ENCODE results near the gene RNU1-2. TPM values are rescaled to one million over a fixed set of nuclear protein-coding genes. Genes with fewer than 3 reads are reported as not detected.
A peak's percentile ranks its signal among the peaks of the same experiment; 100 is the strongest.

The RNU1-2 gene
- polyA plus RNA-seq, 3 donors = not detected

- Mint-ChIP-seq H3K4me1 (peaks cover 9% of the 10 kb centered on the region), H3K27me3 (ENCODE audit: low read depth in 3 of 3) (peaks cover 7 to 20% (median 9%) of the 10 kb centered on the region in 3 donors), H3K9me3 (peaks cover 0 to 2% (median 0%) of the 10 kb centered on the region in 7 donors), H3K4me3 (no peak overlapping the region), H3K27ac (no peak overlapping the region), H3K36me3 (peaks cover 0 to 2% of the 10 kb centered on the region in 2 donors)
- Histone ChIP-seq H3K4me2 (replicated peaks; ENCODE audit: extremely low read depth, low read length, poor library complexity, severe bottlenecking) (no peak overlapping the region), H3K9ac (ENCODE audit: insufficient read depth, low read length, poor library complexity, severe bottlenecking) (no peak overlapping the region), H4K20me1 (ENCODE audit: insufficient read depth, low read length) (no peaks in the 10 kb centered on the region), H3K9me3 (replicated peaks in 1 of 2; ENCODE audit: control insufficient read depth in 1 of 2, insufficient read depth in 1 of 2, low read length in 2 of 2) (no peaks in the 10 kb centered on the region), H3K27me3 (ENCODE audit: control insufficient read depth in 2 of 2, insufficient read depth in 2 of 2, low read length in 2 of 2) (no peaks in the 10 kb centered on the region), H2AFZ (ENCODE audit: insufficient read depth, low read depth, low read length, poor library complexity, severe bottlenecking) (no peak overlapping the region), H3K27ac (ENCODE audit: low read depth in 1 of 2, low read length in 2 of 2) (no peak overlapping the region), H3K79me2 (ENCODE audit: insufficient read depth, low read length) (no peaks in the 10 kb centered on the region), H3K36me3 (replicated peaks in 1 of 2; ENCODE audit: control insufficient read depth in 1 of 2, insufficient read depth in 2 of 2, low read length in 2 of 2) (no peaks in the 10 kb centered on the region), H3K4me3 (replicated peaks in 1 of 3; ENCODE audit: low read depth in 2 of 3, low read length in 3 of 3) (no peak overlapping the region), H3K4me1 (ENCODE audit: control insufficient read depth in 1 of 2, insufficient read depth in 2 of 2, low read length in 2 of 2) (peaks cover 4 to 6% of the 10 kb centered on the region in 2 donors)
- intact Hi-C loops (cut with micrococcal nuclease) = no loop called here
- no peak for TF ChIP-seq CTCF (IDR thresholded peaks at IDR 0.05)
- DNase-seq = no peak
- 93% methylated on average over 7 of the region's 10 CpGs for WGBS (ENCODE audit: insufficient coverage)
Measured at GRCh38 chr1:16920951-16921350, 25.2 kb downstream of the RNU1-2 start.

DNA sequence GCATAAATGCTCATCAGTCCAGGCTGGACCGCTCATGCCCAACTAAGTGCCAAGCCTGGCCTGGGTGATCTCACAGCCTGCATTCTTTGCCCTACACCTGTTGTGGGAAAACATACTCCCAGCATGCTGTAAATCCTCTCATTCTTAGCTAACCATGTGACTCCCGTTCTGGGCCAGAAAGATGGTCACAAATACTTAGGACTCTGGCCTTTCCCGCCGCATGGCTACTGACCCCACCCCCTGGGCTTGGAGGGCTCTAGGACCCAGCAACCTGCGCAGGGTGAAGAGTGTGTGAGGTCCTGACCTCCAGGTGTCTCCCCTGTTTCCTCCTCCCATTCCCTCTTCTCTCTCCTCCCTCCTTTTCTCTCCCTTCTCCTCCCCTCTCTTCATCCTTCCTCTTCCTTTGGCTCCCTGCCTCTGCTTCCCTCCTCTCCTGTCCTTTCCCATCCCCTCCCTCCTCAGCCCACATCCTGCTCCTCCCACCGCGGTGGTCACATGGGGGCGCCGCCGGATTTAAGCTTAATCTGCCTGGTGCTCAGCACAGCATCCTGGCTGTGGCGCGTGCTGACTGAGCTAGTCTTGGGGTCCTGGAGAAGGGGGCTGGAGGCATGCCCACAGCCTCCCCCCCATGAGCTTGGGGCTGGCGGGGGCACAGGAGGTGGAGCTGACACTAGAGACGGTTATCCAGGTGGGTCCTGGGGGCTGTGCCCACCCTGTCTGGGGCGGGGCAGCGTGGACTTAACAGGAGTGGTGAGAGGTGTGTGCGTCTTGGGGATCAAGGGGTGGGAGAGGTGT is 25.8 kb downstream of the RNU1-2 start, which contains the start of gene CROCC:
Gene CROCC (plus strand): TSS at position 541 of the 795 bp plus-strand sequence. CDS start 88 bp downstream, at position 629.
- no peaks in the 10 kb centered on the region for H3K9me3 ChIP-seq (replicated peaks in 1 of 2; ENCODE audit: control insufficient read depth in 1 of 2, insufficient read depth in 1 of 2, low read length in 2 of 2)
- Mint-ChIP-seq H3K4me1 (peaks cover 9% of the 10 kb centered on the region), H3K27me3 (ENCODE audit: low read depth in 3 of 3) (peaks cover 6 to 16% (median 9%) of the 10 kb centered on the region in 3 donors), H3K9me3 (no peaks in the 10 kb centered on the region), H3K4me3 (no peak within 1 kb of the TSS), H3K36me3 (peaks cover 0 to 2% of the 10 kb centered on the region in 2 donors), H3K27ac (peak within 1 kb of the TSS in 1 of 7 donors; percentile 25)
- TF ChIP-seq CTCF (IDR thresholded peaks at IDR 0.05) = no peak
- no peak for DNase-seq
- H3K4me1 ChIP-seq (ENCODE audit: control insufficient read depth in 1 of 2, insufficient read depth in 2 of 2, low read length in 2 of 2) = peaks cover 4 to 6% of the 10 kb centered on the region in 2 donors
- 18% methylated on average over 17 of the region's 17 CpGs for WGBS (ENCODE audit: insufficient coverage)
- H4K20me1 ChIP-seq (ENCODE audit: insufficient read depth, low read length) = no peaks in the 10 kb centered on the region
- H3K36me3 ChIP-seq (replicated peaks in 1 of 2; ENCODE audit: control insufficient read depth in 1 of 2, insufficient read depth in 2 of 2, low read length in 2 of 2) = no peaks in the 10 kb centered on the region
- H3K27ac ChIP-seq (ENCODE audit: low read depth in 1 of 2, low read length in 2 of 2) = no peak within 1 kb of the TSS
- no peaks in the 10 kb centered on the region for H3K27me3 ChIP-seq (ENCODE audit: control insufficient read depth in 2 of 2, insufficient read depth in 2 of 2, low read length in 2 of 2)
- no peak within 1 kb of the TSS for H3K4me3 ChIP-seq (replicated peaks in 1 of 3; ENCODE audit: low read depth in 2 of 3, low read length in 3 of 3)
- intact Hi-C loops (cut with micrococcal nuclease) = no loop called here
- H3K4me2 ChIP-seq (replicated peaks; ENCODE audit: extremely low read depth, low read length, poor library complexity, severe bottlenecking) = no peak within 1 kb of the TSS
- no peaks in the 10 kb centered on the region for H3K79me2 ChIP-seq (ENCODE audit: insufficient read depth, low read length)
- no peak within 1 kb of the TSS for H2AFZ ChIP-seq (ENCODE audit: insufficient read depth, low read depth, low read length, poor library complexity, severe bottlenecking)
- peak within 1 kb of the TSS; percentile 52 for H3K9ac ChIP-seq (ENCODE audit: insufficient read depth, low read length, poor library complexity, severe bottlenecking)

Measured in CD14-positive monocyte (primary cell).